OCI-LY7 (cell line): ENCODE measurements around the gene CD99.

ENCODE experiments used
- CTCF ChIP-seq: fragments of 200-600 bp; sonication (generic); conservative IDR thresholded peaks from 2 replicates; pipeline ENCODE4 v1.5.1; 2014; ENCODE audit warnings: mild to moderate bottlenecking, antibody characterized with exemption, low read length, moderate library complexity, mixed read lengths
- EZH2phosphoT487 ChIP-seq: fragments of 200-600 bp; sonication (generic); IDR thresholded peaks from 2 replicates; pipeline ENCODE4 v1.6.1; 2018; ENCODE audit warnings: low read depth, borderline replicate concordance, mild to moderate bottlenecking, mixed run types, antibody characterized with exemption, low read length, moderate library complexity, mixed read lengths

DNA sequence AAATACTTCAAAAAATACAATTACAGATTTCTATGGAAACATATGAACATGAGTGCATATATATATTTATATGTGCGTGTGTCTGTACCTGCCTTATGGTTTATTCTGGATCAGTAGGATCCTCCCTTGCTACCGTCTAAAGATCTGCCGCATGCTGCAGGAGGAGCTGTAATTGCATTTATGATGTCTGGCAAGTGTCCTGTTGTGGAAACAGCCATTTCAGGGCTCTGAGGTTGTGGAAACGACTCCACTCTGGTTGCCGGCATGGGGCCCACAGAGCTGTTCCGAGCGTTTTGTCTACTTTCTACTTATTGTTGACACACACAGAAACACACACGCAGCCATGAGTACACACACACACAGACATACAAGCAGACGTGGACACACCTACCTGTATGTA is 21.3 kb downstream of the CD99 start:
- no peak for TF ChIP-seq CTCF
- no peak for TF ChIP-seq EZH2phosphoT487
